Naive thymus-derived CD4-positive, alpha-beta T cell (primary cell): ENCODE data around the gene COPB2. TPM values are rescaled to one million over a fixed set of nuclear protein-coding genes. Genes with fewer than 3 reads are reported as not detected.

ENCODE experiments used
- ATAC-seq: fragments of 150-1000 bp; cut with Tn5 transposase; 2 replicates; pipeline ENCODE4 v1.10.0; 2021; ENCODE audit warnings: mild to moderate bottlenecking, moderate library complexity
- CTCF ChIA-PET: fragments of 350-600 bp; sonication (Branson Sonifier 250); formaldehyde crosslinking; loops from one replicate; lab custom pipeline; 2021; ENCODE audit warnings: antibody characterized with exemption; lab: Charles Lee
- POLR2A ChIA-PET: fragments of 350-600 bp; sonication (Branson Sonifier 250); formaldehyde crosslinking; loops from one replicate; lab custom pipeline; 2021; ENCODE audit warnings: antibody characterized with exemption, inconsistent platforms; lab: Charles Lee
- DNase-seq, 9 donors: peaks; one replicate each; pipeline versions ENCODE4 v3.0.0 to v3.0.0-alpha.2; 2020 to 2022; ENCODE audit warnings: mixed read lengths in 1 of 9
- H3K27ac ChIP-seq: one replicate; pipeline ENCODE4 v1.7.0; 2013; ENCODE audit warnings: mild to moderate bottlenecking, low read depth, low read length, moderate library complexity
- H3K27me3 ChIP-seq, 2 donors: one replicate each; pipeline ENCODE4 v1.7.0; 2013; ENCODE audit warnings: low read length in 2 of 2, mild to moderate bottlenecking in 2 of 2, moderate library complexity in 2 of 2; ENCODE audit not compliant: control insufficient read depth in 2 of 2, insufficient read depth in 2 of 2
- H3K36me3 ChIP-seq, 3 experiments: 1 replicate in 2 of 3; 2 replicates in 1 of 3; pipeline ENCODE4 v1.7.0; 2013; ENCODE audit warnings: low read length in 3 of 3, mild to moderate bottlenecking in 3 of 3, moderate library complexity in 1 of 3; ENCODE audit not compliant: insufficient read depth in 3 of 3, control insufficient read depth in 2 of 3
- H3K4me1 ChIP-seq, 2 donors: one replicate each; pipeline ENCODE4 v1.7.0; 2013; ENCODE audit warnings: low read length in 2 of 2, mild to moderate bottlenecking in 2 of 2, moderate library complexity in 1 of 2; ENCODE audit not compliant: control insufficient read depth in 2 of 2, insufficient read depth in 2 of 2
- H3K4me3 ChIP-seq: 2 replicates; pipeline ENCODE4 v1.7.0; 2013; ENCODE audit warnings: mild to moderate bottlenecking, low read length
- H3K9me3 ChIP-seq, 3 experiments: 1 replicate in 2 of 3; 2 replicates in 1 of 3; pipeline ENCODE4 v1.7.0; 2013; ENCODE audit warnings: low read length in 3 of 3; ENCODE audit not compliant: control insufficient read depth in 2 of 3
- H3K27ac Mint-ChIP-seq, 9 donors: one replicate each; pipeline ENCODE4 v1.8.0; 2020 to 2022; ENCODE audit warnings: mixed read lengths in 9 of 9, mild to moderate bottlenecking in 8 of 9, moderate library complexity in 5 of 9, inconsistent platforms in 2 of 9
- H3K27me3 Mint-ChIP-seq, 5 donors: one replicate each; pipeline ENCODE4 v1.8.0; 2021 to 2022; ENCODE audit warnings: mixed read lengths in 5 of 5, mild to moderate bottlenecking in 1 of 5
- H3K36me3 Mint-ChIP-seq, 5 donors: one replicate each; pipeline ENCODE4 v1.8.0; 2020 to 2022; ENCODE audit warnings: mixed read lengths in 5 of 5, mild to moderate bottlenecking in 3 of 5, inconsistent platforms in 1 of 5
- H3K4me1 Mint-ChIP-seq, 7 donors: one replicate each; pipeline ENCODE4 v1.8.0; 2020 to 2022; ENCODE audit warnings: mixed read lengths in 7 of 7, mild to moderate bottlenecking in 3 of 7, inconsistent platforms in 1 of 7
- H3K4me3 Mint-ChIP-seq, 10 donors: one replicate each; pipeline ENCODE4 v1.8.0; 2020 to 2022; ENCODE audit warnings: mild to moderate bottlenecking in 10 of 10, mixed read lengths in 10 of 10, moderate library complexity in 6 of 10, inconsistent platforms in 2 of 10
- H3K9me3 Mint-ChIP-seq, 11 donors: one replicate each; pipeline ENCODE4 v1.8.0; 2020 to 2022; ENCODE audit warnings: mixed read lengths in 11 of 11, mild to moderate bottlenecking in 4 of 11, inconsistent platforms in 1 of 11, moderate library complexity in 1 of 11
- intact Hi-C, 2 donors: fragments of 100-400 bp; cut with micrococcal nuclease; formaldehyde crosslinking; loops; one replicate each; pipeline ENCODE4 v1.15.1; 2023
- polyA plus RNA-seq, 2 donors: library from polyadenylated mRNA; unstranded; fragments of 300-500 nt; fragmentation: Illumina TruSeq; gene quantifications; one replicate each; pipeline ENCODE4 v1.2.3, GENCODE V29; 2021
- total RNA-seq, 6 experiments: library from RNA in 5 of 6; stranded (reverse) in 5 of 6; gene quantifications; 1 replicate in 5 of 6; 2 replicates in 1 of 6; pipeline ENCODE4 v1.2.3 and lab custom pipeline; 2021 to 2026

The COPB2 gene
- total and polyA plus RNA-seq, 7 experiments from 2014 or later, result 23.5 to 109 (median 64.5) TPM

DNA sequence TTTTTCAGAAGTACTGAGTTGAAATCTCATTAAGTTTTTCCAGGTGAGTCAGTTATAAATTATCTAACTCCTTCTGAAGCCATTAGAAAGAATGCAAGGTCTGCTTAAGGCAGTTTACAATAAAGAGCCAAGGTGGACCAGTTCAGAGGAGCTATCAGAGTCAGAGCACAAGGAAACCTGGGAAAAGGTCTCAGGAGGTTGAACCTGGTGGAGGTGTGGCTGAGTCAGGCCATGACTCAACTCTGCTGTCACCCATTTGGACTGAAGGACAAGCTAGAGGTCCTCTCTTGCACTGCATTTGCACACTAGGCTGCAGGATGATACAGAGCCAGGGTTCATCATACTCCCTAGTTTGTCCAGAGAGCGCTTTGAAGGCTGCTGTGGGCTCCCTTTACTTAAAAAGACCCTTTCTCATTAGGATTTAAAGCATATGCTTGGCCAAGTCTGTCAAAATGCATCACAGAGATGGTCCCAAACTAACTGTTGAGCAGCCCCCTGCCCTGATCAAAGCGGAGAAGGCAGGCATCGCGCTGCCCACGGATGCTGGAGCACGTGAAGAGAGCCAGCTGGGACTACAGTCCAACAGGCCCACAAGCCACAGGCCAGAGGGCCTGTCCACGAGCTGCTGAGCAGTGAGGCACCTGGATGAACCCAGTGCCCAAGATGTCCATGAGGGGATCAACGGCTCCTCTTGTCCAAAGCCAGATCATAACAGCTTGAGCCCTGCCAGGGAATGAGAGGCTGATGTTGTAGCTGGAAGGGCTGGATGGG lies 71.6 kb downstream of the COPB2 start:
- Mint-ChIP-seq H3K27ac (no peak overlapping the region), H3K4me3 (no peak overlapping the region), H3K4me1 (no peaks in the 10 kb centered on the region), H3K36me3 (no peaks in the 10 kb centered on the region), H3K9me3 (no peaks in the 10 kb centered on the region), H3K27me3 (peaks cover 10 to 22% (median 18%) of the 10 kb centered on the region in 5 donors)
- no peaks in the 10 kb centered on the region for H3K27me3 ChIP-seq
- H3K27ac ChIP-seq, result no peak overlapping the region
- ATAC-seq (no peak), DNase-seq (no peak)
- no peaks in the 10 kb centered on the region for H3K36me3 ChIP-seq
- ChIA-PET CTCF (interaction anchor here (1.1 kb wide), 1 partner anchor 10 kb away, joined by 3 read pairs; no protein-coding TSS in a partner anchor), POLR2A (no interaction called here)
- intact Hi-C loops, result no loop called here
- H3K4me3 ChIP-seq, result no peak overlapping the region
- no peaks in the 10 kb centered on the region for H3K9me3 ChIP-seq
- H3K4me1 ChIP-seq, result no peaks in the 10 kb centered on the region

DNA sequence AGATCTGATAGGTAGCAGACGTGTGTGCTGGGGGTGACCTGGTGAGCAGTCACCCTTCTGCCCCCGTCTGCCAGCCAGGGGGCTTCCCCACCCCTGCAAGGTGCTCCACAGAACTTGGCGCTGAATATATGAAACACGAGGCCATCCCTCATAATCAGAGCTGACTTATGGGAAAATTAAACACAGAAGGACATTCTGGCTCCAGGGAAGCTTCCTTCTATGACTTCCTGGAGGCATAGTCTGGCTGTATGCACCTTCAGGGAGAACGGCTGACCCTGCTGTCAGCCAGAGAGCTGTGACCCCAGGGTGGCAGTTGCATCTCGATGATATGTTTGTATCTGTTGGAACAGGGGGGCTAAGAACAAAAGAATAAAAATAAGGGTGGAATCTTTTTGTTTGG lies 72.2 kb downstream of the COPB2 start:
- H3K4me3 ChIP-seq, result no peak overlapping the region
- POLR2A ChIA-PET, result no interaction called here

DNA sequence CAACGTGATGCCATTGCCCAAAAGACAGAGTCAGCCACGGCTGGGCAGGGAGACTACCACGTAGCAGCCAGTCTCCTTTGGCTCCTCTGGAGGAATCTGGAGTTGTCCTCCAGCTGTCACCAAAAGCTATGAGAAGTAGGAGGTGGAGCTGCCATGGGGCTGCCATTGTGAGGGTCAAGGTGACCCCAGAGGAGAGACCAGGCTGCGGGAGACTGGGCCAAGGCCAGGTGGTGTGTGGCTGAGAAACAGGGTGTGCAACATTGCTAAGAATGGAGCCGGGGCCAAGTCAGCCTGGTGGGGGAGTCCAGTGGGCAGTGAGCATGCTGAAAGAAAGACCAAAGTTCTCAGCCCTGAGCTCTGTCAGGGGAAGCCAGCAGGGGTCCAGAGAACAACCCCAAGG lies 75.5 kb downstream of the COPB2 start:
- no peaks in the 10 kb centered on the region for H3K36me3 Mint-ChIP-seq
- H3K9me3 Mint-ChIP-seq, result no peaks in the 10 kb centered on the region
- H3K27ac ChIP-seq, result no peak overlapping the region
- H3K27me3 Mint-ChIP-seq, result peaks cover 8 to 27% (median 20%) of the 10 kb centered on the region in 5 donors
- ATAC-seq (no peak), DNase-seq (no peak)
- H3K9me3 ChIP-seq, result no peaks in the 10 kb centered on the region
- no peaks in the 10 kb centered on the region for H3K4me1 ChIP-seq
- H3K4me3 Mint-ChIP-seq, result no peak overlapping the region
- H3K4me1 Mint-ChIP-seq, result no peaks in the 10 kb centered on the region
- ChIA-PET CTCF (no interaction called here), POLR2A (no interaction called here)
- no peak overlapping the region for H3K4me3 ChIP-seq
- H3K36me3 ChIP-seq, result no peaks in the 10 kb centered on the region
- intact Hi-C loops, result no loop called here
- H3K27ac Mint-ChIP-seq, result no peak overlapping the region
- no peaks in the 10 kb centered on the region for H3K27me3 ChIP-seq

More for the DNA sequence above, 72.2 kb downstream of the COPB2 start:
- intact Hi-C loops, result no loop called here
- no peak for ATAC-seq
- no peak for DNase-seq
- Mint-ChIP-seq H3K9me3 (no peaks in the 10 kb centered on the region), H3K36me3 (no peaks in the 10 kb centered on the region), H3K4me1 (no peaks in the 10 kb centered on the region), H3K4me3 (no peak overlapping the region), H3K27ac (no peak overlapping the region), H3K27me3 (peaks cover 10 to 26% (median 18%) of the 10 kb centered on the region in 5 donors)
- CTCF ChIA-PET, result no interaction called here
- H3K27me3 ChIP-seq, result no peaks in the 10 kb centered on the region
- H3K9me3 ChIP-seq, result no peaks in the 10 kb centered on the region
- H3K27ac ChIP-seq, result no peak overlapping the region
- H3K36me3 ChIP-seq, result no peaks in the 10 kb centered on the region
- H3K4me1 ChIP-seq, result no peaks in the 10 kb centered on the region

DNA sequence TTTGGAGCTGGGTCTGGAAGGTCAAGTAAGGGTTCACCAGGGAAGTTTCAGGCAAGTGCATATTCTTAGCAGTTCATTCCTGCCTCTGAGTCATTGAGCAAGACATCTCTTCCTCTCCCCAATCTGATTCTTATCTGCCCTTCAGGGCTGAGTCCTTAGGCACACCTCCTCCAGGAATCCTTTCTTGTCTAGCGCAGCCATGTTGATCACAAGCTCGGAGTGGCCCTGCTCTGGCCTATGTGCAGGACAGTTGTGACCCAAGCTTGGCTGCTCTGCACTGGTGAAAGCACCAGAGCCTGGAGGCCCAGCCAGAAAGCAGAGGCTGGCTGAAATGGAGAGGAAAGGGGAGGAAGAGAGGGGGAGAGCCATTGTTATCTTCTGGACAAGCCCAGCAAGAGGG lies 76.5 kb downstream of the COPB2 start:
- Mint-ChIP-seq H3K27me3 (peaks cover 11 to 27% (median 20%) of the 10 kb centered on the region in 5 donors), H3K4me1 (no peaks in the 10 kb centered on the region), H3K9me3 (no peaks in the 10 kb centered on the region), H3K4me3 (no peak overlapping the region), H3K36me3 (no peaks in the 10 kb centered on the region), H3K27ac (peak overlapping the region in 1 of 9 donors; percentile 42)
- intact Hi-C loops, result no loop called here
- DNase-seq, result no peak
- H3K27me3 ChIP-seq, result no peaks in the 10 kb centered on the region
- no peaks in the 10 kb centered on the region for H3K36me3 ChIP-seq
- H3K4me1 ChIP-seq, result no peaks in the 10 kb centered on the region
- H3K27ac ChIP-seq, result no peak overlapping the region
- H3K9me3 ChIP-seq, result no peaks in the 10 kb centered on the region
- ChIA-PET POLR2A (no interaction called here), CTCF (no interaction called here)
- H3K4me3 ChIP-seq, result no peak overlapping the region
- no peak for ATAC-seq

DNA sequence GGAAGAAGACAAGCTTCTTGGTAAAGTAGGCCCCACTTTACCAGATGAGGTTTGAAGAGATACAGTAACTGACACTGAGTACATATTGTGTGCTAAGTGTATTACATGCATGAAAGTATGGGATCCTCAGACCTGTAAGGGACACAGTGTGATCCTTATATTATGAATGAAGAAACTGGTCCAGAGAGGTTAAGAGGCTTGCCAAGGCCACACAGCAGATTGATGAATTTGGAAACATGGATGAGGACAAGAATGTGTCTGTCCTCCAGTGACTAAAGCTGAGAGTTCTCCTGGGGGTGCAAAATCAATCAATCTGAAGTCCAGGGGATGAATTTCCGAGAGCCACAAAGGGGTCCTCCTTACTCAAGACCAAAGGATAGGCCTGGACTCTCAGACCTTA lies 77.0 kb downstream of the COPB2 start:
- no peak overlapping the region for H3K4me3 ChIP-seq
- no peak for DNase-seq
- no peaks in the 10 kb centered on the region for H3K9me3 ChIP-seq
- Mint-ChIP-seq H3K9me3 (no peaks in the 10 kb centered on the region), H3K4me1 (no peaks in the 10 kb centered on the region), H3K27me3 (peaks cover 11 to 27% (median 20%) of the 10 kb centered on the region in 5 donors), H3K36me3 (no peaks in the 10 kb centered on the region), H3K27ac (no peak overlapping the region), H3K4me3 (no peak overlapping the region)
- H3K4me1 ChIP-seq, result no peaks in the 10 kb centered on the region
- no peak overlapping the region for H3K27ac ChIP-seq
- no peak for ATAC-seq
- POLR2A ChIA-PET, result no interaction called here
- H3K36me3 ChIP-seq, result no peaks in the 10 kb centered on the region
- CTCF ChIA-PET, result no interaction called here
- H3K27me3 ChIP-seq, result no peaks in the 10 kb centered on the region
- intact Hi-C loops, result no loop called here

DNA sequence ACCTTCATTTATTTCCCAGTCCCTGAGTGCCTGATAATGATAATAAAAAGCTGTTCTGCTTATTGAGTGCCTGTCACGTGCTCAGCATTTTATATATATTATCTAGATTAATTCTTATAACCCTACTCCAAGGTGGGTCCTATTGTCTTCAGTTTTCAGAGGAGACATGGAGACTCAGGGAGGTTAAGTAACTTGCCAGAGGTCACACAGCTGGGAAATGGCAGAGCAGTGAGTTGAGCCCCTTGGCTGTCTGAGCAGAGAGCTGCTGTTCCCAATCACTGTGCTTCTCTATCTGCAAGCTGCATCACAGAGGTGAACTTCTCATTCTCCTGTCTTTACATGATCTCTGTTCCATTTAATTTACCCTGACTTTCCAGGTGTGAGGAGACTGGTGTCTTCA lies 77.9 kb downstream of the COPB2 start:
- Histone ChIP-seq H3K9me3 (no peaks in the 10 kb centered on the region), H3K27ac (no peak overlapping the region), H3K27me3 (no peaks in the 10 kb centered on the region), H3K4me3 (no peak overlapping the region), H3K36me3 (no peaks in the 10 kb centered on the region), H3K4me1 (no peaks in the 10 kb centered on the region)
- Mint-ChIP-seq H3K9me3 (no peaks in the 10 kb centered on the region), H3K4me3 (no peak overlapping the region), H3K4me1 (no peaks in the 10 kb centered on the region), H3K27ac (no peak overlapping the region), H3K36me3 (no peaks in the 10 kb centered on the region), H3K27me3 (peaks cover 9 to 27% (median 20%) of the 10 kb centered on the region in 5 donors)
- intact Hi-C loops, result no loop called here
- ChIA-PET POLR2A (no interaction called here), CTCF (no interaction called here)
- ATAC-seq, result no peak
- no peak for DNase-seq

DNA sequence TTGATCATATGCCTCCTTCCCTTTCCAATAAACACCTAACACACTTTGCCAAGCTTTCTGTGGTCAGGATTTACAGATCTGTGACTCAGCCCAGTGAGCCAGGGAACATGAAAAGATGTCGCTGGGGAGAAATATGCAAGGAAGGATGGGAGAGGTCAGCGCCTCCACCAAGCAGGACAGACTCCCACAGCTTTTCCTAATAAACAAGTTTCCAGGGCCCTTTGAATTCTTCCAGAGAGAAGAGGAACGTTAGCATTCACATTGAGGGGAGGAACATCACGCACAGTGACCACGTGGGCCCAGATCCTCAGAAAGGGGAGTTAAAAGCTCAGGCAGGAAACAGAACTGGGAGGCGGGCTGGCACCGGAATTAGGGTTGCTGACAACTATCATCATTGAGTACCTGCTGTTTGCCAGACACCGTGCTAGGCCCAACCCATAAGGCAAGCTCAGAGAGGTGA lies 78.9 kb downstream of the COPB2 start:
- no peaks in the 10 kb centered on the region for H3K9me3 Mint-ChIP-seq
- Histone ChIP-seq H3K9me3 (no peaks in the 10 kb centered on the region), H3K27ac (no peak overlapping the region), H3K4me3 (no peak overlapping the region), H3K4me1 (no peaks in the 10 kb centered on the region), H3K27me3 (no peaks in the 10 kb centered on the region), H3K36me3 (no peaks in the 10 kb centered on the region)
- no peak overlapping the region for H3K4me3 Mint-ChIP-seq
- no peaks in the 10 kb centered on the region for H3K4me1 Mint-ChIP-seq
- H3K27ac Mint-ChIP-seq, result no peak overlapping the region
- H3K27me3 Mint-ChIP-seq, result peaks cover 5 to 24% (median 18%) of the 10 kb centered on the region in 5 donors
- ChIA-PET CTCF (no interaction called here), POLR2A (no interaction called here)
- DNase-seq (no peak), ATAC-seq (no peak)
- H3K36me3 Mint-ChIP-seq, result no peaks in the 10 kb centered on the region
- intact Hi-C loops, result no loop called here
